Activated CD4-positive, CD25-positive, alpha-beta regulatory T cell (primary cell): Measurements from ENCODE around the gene DYNC1I1.

Experiments used
- DNase-seq, 4 experiments: peaks; one replicate each; lab custom pipeline; 2025; lab: John Stamatoyannopoulos, UW

Gene DYNC1I1

DNA sequence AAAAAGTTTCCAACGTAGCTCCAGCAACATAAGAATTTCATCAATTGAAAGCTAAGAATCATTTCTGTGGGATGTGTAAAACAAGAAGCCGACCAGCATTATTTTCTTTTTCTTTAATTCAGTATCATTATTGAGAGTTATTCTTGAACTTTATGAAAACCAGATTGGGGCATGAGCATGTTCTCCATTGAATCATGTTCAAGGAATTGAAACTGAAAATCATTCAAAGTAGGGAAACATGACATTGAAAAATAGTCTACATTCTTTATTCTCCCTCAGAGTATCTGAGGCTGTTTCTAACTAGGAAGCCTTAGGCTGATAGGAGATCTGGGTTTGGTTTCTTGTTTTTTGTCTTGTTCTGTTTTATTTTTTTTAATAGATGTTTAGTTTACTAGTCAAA, 253.7 kb downstream of the DYNC1I1 start:
- no peak for DNase-seq

DNA sequence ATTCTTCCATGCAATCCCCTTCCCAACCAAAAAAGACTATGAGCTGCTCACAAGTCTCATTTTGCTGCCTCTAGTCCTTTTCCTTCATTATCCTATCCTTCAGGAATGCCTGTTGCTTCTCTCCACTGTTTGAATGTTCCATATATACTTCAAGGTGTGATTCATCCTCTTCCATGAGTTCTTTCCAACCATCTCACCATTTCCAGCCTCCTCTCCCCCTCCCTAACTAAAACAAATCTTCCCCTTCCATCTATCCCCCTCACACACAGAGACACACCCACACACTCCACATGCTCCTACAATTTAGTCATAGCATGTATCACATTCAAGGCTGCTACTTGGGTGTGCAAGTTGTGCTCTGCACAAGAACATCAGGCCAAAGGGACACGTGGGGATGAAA, 254.3 kb downstream of the DYNC1I1 start:
- DNase-seq, result no peak

DNA sequence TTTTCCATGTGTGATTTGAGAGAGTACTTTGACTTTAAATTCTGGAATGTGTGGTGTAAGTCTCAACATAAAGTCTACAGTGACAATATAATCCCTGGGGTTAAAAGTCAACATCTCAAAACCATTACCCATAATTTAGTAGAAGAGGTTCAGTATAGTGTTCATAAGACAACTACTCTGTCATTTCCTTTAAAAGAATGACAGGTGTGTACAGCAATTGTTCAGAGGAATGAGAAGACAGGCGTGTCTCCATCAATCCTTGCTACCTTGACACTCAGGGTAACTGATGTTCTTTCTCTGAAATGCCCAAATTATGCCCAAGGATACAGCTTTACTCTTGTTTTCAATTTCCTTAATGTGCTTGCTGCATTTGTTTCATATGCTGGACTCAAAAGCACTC, 256.4 kb downstream of the DYNC1I1 start:
- DNase-seq, result no peak

DNA sequence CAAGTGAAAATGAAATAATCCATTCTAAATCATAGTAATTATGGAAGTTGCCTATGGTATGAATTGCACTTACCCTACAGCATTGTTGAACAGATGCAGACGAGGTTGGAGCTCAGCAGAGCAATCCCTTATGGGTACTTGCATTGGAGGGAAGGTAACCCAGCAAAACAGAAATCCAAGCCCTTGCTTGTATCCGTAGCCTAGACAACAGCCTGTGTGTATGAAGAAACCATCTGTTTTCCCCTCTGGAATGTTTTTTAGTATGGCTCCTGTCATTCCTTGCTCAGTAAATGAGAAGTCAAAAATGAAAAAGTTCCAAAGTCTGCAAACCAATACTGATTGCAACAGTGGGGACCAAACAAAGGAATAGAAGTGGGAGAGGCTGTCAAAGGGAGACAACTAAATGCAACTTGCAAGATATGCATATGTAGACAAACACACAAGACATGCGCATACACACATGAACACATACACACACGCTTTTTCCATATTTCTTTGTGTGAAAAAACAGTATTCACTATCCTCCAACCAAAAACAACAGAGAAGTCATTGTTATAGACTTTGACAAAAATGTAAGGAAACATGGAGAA, 260.8 kb downstream of the DYNC1I1 start:
- DNase-seq, result no peak

DNA sequence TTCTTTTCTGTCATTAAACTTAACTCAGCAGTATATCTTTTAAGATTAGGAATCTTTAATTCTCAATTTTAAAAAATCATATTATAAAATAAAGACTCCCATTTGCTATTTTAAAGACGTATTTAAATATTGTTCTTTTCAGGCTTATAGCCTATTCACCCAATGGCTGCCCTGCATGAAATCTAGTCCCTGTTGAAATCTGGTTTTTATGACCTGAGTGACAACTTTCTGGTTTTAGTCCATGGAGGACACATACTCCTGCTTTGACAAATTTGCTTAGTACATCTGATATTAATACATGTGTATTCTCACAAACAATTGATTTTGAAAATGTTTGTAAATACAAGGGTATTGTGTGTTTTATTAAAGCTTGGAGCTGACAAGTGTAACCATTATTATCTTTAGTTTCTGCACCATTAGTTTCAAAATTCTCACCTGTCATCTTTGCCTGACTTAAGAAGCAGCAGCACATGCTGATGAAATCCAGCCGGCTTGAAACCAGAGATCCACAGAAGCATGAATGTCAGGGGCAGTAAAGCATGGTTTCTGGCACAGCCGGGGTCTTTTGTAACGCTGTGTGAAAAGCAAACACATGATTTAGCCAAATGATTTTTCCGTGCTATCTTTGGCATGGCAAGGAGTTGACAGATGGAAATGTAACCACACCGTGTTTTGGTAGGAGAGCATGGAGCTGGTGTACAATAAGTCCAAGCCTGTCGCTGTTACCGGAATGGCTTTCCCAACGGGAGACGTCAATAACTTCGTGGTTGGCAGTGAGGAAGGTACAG, 262.8 kb downstream of the DYNC1I1 start:
- DNase-seq, result no peak

DNA sequence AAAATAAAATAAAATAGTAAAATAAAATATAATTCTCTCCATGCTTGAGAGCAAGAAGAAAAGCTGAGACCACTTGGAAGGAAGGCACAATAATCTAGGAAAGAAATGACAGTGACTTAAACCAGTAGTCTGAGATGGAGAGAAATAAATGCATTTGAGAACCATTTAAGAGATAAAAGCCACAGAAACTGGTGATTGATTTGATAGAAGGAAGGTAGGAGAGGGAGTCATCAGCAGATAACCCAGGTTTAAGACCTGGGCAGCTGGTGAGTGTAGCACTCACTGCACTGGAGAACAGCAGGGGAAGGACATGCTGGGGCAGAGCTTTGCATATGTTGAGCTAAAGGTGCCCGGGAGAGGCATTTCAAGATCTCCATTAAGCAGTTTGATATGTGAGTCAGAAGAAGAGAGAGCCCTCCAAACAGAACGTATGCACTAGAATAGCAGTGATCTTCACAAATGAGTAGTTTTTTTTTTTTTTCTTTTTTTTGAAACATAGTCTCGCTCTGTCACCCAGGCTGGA, 268.0 kb downstream of the DYNC1I1 start:
- DNase-seq, result no peak

DNA sequence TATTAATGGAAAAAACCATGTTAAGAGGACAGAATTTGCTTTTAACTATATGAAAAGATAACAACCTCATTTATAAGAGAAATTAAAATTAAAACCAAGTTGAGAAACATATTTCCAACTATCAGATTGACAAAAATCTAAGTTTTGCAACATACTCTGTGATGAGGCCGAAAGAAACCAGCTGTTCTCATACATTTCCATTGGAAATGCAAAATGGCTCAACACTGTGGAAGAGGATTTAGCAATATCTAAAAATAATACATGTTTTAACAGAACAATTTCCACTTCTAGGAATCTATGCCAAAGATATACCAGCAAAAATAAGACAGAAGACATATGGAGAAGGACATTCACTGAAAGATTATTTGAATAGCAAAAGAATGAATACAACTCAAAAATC, 268.8 kb downstream of the DYNC1I1 start:
- DNase-seq, result no peak

DNA sequence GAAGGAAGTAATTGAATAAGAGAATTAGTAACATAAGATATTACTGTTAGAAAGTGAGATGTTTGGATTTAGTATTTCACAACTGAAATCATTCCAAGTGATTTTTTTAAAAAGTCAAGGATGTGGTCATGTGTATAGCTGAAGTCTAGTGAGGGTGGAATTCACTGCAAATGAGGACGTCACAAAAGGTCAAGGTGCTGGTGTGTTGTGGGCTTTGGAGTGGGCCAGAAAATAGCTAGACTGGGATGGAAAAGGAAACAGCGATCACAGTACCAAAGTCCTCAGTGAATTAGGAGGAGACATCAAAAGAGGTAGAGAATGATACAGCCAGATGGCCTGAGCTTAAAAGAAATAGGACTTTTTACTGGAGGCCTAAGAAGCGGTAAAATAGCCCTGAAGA, 272.8 kb downstream of the DYNC1I1 start:
- DNase-seq, result no peak

DNA sequence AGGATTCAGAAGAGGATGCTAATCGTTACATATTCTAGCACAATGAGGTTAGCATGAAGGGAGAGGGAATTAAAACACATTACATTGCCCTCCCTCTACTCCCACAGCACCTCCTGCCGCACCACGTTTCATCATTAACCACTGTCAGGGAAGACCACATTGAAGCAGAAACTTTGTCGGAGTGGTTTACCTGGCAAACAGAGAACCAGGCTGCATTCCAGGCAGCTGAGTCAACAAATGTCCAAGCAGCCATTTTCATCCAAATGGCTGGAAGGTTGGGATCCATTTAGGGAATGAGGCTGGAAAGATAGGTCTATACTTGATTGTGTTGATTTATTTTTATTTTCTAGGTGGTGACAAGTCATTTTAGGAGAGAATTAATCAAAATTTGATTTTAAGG, 273.6 kb downstream of the DYNC1I1 start:
- DNase-seq, result no peak

DNA sequence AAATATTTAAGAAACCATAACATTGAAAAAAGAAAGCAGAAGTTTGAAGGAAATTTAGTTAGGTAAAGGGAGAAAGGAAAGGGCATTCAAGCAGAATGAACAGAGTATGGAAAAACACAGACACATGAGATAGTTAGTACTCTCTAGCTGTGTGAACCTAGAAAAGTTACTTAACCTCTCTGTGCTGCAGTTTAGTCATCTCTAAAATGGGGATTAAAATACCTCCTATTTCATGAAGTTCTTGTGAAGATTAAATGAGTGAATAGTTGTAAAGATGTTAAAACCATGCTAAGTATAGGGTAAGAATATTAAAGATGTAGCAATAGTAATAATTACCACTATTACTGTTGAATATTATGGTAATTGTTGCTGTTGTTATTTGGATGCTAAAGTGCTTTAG, 279.9 kb downstream of the DYNC1I1 start:
- DNase-seq, result no peak

DNA sequence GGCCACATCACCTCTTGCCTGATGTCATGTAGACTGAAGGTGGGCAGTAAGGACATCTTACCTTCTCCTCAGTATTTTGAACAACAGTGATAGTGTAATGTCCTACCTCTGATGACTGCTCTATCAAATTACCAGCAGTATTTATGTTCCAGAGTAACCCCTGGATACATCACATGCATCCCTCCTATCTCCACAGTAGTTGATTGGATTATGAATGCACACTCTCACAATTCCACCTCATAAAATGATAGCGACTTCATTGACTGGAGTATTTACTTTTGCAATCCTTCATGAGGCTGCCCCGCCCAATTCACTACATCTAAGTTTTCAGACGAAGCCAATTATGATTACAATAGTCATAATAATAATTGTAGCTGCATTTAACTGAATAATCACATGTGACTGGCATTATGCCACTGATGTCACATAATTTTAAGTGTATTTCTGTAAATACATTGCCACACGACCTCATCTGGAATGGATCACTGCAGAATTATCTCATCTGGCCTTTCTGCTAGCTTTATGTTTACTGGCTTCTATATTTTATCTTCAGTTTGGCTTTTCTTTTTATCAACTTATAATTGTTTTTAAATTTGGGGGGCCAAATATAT, 280.6 kb downstream of the DYNC1I1 start:
- DNase-seq, result no peak

DNA sequence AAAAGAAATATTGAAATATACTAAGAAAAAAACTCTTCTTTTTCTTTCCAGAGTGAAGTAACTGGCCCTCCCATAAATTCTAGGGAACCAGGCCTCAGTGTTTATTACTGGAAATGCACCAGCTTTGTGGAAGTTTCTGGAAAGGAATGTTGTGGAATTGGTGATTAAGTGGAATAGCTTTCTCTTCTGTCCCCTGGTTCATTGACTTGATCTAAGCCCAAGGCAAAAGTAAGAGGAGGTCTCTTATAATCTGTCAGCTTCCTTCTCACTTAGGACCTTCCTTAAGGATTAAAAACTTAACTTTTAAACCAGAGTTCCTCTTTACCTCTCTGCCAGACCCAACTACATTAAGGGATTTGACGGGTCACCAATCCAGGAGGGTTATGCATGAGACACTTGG, 283.4 kb downstream of the DYNC1I1 start:
- no peak for DNase-seq

DNA sequence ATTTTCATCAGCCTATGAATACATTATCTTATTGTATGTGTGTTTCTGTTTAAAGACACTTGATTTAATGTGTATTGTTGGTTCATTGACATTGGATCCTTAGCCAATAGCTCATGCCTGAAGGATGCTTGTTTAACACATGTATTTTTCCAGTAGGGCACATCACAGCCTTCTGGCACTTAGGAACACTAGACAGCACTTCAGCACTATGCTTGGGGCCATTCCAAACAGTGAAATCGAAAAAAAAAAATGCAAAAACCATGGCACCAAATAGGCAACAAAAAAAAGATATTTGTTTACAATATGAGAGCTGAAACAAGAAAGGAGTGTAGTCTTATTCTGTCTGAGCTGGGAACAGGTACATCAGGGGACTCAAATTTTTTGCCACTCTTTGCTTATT, 286.7 kb downstream of the DYNC1I1 start:
- no peak for DNase-seq

DNA sequence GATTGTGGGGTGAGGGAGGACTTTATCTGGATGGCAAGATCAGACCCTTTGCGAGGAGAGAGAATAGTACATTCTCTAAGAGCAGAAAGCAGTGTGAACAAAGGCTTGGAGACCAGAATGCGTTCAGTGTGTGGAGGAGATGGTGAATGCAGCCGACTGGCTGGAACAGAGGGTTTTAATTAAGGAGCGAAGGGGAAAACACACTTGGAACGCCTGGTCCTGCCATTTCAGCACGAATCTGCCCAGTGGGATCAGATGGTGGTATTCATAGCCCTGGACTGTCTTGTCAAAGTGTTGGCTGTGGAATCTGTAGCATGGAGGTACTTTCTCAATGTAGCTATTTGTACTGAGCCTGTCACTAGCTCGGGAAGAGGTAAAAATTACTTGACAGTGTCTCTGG, 288.7 kb downstream of the DYNC1I1 start:
- no peak for DNase-seq

DNA sequence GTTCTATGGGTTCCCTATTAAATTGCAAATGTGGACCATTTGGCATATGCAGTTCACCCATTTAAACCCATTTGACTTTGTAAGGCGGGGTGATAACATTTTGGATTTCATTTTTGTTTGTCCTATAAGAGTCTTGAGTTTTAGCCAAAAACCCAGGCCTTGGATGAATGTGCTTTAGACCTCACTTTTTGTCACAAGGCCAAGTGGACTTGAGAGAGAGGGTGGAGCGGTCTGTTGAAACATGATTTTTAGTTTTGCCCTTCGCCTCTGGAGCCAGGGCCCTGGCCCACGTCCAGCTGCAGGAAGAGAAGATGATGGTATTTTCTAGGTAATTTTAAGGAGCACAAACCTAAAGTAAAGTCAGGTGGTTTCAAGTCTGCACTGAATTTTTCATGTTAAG, 289.5 kb downstream of the DYNC1I1 start:
- DNase-seq, result no peak

DNA sequence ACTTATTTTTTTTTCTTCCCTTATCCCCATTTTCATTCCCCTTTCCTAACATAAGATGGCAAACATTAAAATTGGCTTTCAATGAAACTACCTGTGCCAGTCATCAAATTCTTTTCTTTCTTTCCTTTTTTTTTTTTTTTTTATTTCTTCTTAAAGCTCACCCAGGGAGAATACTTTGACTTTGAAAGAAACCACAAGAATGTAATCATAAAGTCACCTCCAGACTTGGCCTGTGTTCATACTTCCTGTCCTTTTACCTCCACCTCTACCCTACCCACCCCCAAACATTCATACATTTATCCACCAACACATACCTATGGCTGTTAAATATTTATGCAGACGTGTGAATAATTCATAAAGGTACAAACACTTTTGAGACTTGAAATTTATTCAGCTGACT, 295.0 kb downstream of the DYNC1I1 start:
- no peak for DNase-seq

DNA sequence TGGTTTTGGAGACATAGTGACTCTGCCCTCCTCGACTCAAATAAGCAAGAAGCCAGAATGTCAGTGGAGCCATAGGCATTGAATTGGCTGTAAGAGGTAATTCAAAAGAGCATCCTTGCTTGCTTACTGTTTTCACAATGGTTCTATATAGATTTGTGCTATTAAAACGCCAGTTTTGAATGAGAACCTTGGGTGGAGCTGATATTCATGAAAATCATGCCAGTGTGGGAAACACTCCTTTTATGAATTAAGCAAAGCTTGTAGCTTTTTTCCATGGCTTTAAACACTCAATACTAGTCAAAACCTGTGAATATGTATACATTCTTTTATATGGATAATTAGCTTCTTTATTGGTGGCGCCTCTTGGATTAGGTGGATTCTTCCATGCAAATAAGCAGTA, 297.0 kb downstream of the DYNC1I1 start:
- DNase-seq, result no peak

DNA sequence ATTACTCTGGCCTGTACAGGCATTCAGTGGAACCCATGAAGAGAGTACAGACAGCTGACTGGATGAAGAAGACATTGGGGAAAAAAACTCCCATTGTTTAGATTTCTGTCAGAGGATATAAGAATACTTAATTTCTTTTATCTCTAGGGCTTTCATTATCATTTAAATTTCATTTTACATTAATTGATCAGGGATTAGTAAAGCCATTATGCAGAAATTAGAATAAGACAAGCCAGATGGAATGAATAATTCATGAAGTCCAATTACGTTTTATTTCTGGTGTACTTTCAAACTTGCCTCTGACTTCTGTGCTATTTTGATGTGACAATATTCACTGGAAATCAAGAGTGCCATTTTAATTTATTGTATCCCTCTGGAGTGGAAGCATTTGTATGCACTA, 302.5 kb downstream of the DYNC1I1 start:
- no peak for DNase-seq

DNA sequence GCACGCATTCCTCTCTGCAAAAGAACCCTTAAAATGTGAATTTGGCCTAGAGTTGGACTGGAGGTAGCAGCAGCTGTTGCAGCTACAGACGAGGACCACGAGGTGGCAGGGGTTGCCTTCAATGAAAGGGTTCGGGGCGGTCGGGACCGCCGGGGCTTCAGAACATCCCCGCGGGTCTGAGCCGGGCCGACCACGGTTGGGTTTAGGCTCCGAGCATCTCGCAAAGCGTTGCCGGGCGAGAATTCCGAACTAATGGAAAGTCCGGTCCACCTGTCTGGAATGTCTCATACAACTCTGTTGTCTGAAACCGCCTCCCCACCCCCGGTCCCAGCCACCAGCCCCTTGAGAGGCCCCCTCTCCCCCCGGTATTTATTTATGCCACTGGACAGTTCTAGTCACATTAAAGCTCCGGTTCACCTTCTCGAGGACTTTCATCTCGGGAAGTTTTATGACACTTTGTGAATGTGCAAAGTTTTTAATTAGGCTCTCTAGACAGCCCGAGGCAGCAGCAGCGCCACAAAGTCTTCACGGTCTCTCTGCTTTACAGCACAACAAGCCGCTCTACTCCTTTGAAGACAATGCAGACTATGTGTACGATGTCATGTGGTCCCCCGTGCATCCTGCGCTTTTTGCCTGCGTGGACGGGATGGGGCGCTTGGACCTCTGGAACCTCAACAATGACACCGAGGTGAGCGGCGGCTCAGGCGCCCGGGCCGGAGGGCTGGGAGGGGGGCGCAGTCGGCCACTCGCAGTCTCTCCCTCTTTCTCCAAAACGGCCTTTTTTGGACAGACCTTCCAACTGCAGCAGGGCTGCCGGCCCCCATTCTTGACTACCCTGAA, 303.4 kb downstream of the DYNC1I1 start:
- DNase-seq, result peak; percentile 2 to 30 (median 3)

DNA sequence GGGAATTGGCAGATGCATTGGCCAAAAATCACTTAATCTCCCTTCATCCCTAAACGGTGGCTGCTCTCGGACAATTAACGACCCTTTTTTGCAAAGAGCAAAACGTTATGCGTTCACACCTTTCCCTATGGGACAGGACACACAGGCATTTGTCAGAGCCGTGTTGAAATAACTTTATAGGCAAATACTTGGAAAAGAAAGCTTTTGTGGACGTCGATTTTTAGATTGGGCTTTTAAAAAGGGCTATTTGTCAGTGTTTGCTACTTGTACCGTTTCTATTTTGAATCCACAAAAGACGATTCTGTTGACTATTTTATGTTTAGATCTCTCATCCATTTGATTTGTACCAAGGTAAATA, 304.0 kb downstream of the DYNC1I1 start:
- no peak for DNase-seq

DNA sequence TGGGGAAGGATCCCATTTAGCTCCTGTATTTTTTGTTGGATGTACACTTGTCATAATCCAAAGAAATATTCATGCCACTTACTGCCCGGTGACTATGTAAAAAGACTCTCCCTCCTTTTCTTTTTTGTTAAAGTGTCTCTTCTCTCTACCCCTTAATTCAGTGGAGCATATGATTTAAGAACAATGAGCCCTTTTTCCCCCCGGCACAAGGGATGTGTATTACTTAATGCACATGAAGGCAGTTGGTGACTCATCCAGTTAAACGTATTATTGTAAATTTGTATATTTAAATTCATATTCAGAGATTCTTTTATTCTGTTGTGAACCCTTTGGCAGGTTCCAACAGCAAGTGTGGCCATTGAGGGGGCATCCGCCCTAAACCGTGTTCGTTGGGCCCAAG, 307.7 kb downstream of the DYNC1I1 start:
- DNase-seq, result no peak

DNA sequence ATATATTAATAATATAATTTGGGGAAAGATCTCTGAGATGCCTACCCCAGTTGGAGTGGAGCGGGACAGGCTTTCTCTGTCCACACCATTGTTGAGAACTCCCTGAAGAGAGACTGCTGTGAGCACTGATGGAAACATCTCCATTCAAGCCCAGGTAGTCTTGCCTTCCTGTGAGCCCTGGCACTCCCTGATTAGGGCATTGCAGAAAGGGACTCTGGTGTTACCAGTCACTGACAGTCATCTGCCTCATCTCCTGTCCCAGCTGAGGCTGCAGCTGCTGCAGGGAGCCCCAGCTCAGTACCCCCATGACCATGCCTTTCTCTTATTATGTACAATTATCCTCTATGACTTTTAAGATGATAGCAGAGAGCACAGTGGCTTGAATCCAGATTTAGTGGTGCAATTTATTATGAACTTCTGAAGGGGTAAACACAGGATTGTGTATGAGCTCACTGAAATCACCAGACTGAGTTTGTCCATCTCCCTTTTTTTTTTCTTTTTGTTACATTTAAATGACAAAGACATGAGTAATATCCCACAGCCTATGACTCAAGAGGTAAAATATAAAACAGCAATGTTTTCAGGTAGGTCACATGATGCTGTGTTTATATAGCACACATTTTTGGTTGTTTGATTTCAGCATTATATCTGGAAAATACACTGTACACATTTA, 312.7 kb downstream of the DYNC1I1 start:
- no peak for DNase-seq
